Rectal smooth muscle tissue (tissue), 1 donor: ENCODE results near the gene ENHO.

Experiments
- H3K27ac ChIP-seq: one replicate; pipeline ENCODE4 v1.7.0; 2013; ENCODE audit warnings: low read depth, low read length, inconsistent platforms
- H3K27me3 ChIP-seq: one replicate; pipeline ENCODE4 v1.7.0; 2013; ENCODE audit warnings: low read length; ENCODE audit not compliant: control insufficient read depth, insufficient read depth
- H3K36me3 ChIP-seq: one replicate; pipeline ENCODE4 v1.7.0; 2013; ENCODE audit warnings: low read length; ENCODE audit not compliant: control insufficient read depth, insufficient read depth
- H3K4me1 ChIP-seq: one replicate; pipeline ENCODE4 v1.7.0; 2013; ENCODE audit warnings: low read length; ENCODE audit not compliant: control insufficient read depth, insufficient read depth
- H3K4me3 ChIP-seq: one replicate; pipeline ENCODE4 v1.7.0; 2013; ENCODE audit warnings: low read length
- H3K9ac ChIP-seq: one replicate; pipeline ENCODE4 v1.7.0; 2013; ENCODE audit warnings: low read length

ENHO gene

GRCh38 chr9:34553511-34554021 is 30.8 kb upstream of the ENHO start:
- H3K27me3 ChIP-seq, result peaks cover 6% of the 10 kb centered on the region
- H3K4me3 ChIP-seq, result no peak overlapping the region

GRCh38 chr9:34552986-34553385 is 30.2 kb upstream of the ENHO start:
- H3K36me3 ChIP-seq, result no peaks in the 10 kb centered on the region
- H3K4me3 ChIP-seq, result no peak overlapping the region
- peaks cover 6% of the 10 kb centered on the region for H3K27me3 ChIP-seq
- no peaks in the 10 kb centered on the region for H3K4me1 ChIP-seq
- H3K9ac ChIP-seq, result no peak overlapping the region
- no peak overlapping the region for H3K27ac ChIP-seq

More at GRCh38 chr9:34553511-34554021, 30.8 kb upstream of the ENHO start:
- H3K36me3 ChIP-seq, result no peaks in the 10 kb centered on the region
- H3K27ac ChIP-seq, result no peak overlapping the region
- H3K9ac ChIP-seq, result no peak overlapping the region
- H3K4me1 ChIP-seq, result no peaks in the 10 kb centered on the region

GRCh38 chr9:34552606-34552981 is 29.8 kb upstream of the ENHO start:
- H3K9ac ChIP-seq, result no peak overlapping the region
- H3K4me1 ChIP-seq, result no peaks in the 10 kb centered on the region
- H3K4me3 ChIP-seq, result no peak overlapping the region
- no peak overlapping the region for H3K27ac ChIP-seq
- H3K36me3 ChIP-seq, result no peaks in the 10 kb centered on the region
- peaks cover 3% of the 10 kb centered on the region for H3K27me3 ChIP-seq

- Histone ChIP-seq H3K9ac (no peak overlapping the region), H3K27me3 (no peaks in the 10 kb centered on the region), H3K4me3 (no peak overlapping the region), H3K4me1 (no peaks in the 10 kb centered on the region), H3K27ac (no peak overlapping the region), H3K36me3 (no peaks in the 10 kb centered on the region)
Measured at GRCh38 chr9:34551751-34552605, 29.2 kb upstream of the ENHO start.

- H3K4me3 ChIP-seq, result no peak overlapping the region
- no peaks in the 10 kb centered on the region for H3K27me3 ChIP-seq
- H3K9ac ChIP-seq, result no peak overlapping the region
- H3K36me3 ChIP-seq, result no peaks in the 10 kb centered on the region
- no peak overlapping the region for H3K27ac ChIP-seq
- no peaks in the 10 kb centered on the region for H3K4me1 ChIP-seq
Measured at GRCh38 chr9:34550681-34551270, 28.0 kb upstream of the ENHO start.

- H3K27me3 ChIP-seq, result no peaks in the 10 kb centered on the region
Measured at GRCh38 chr9:34550016-34550680, 27.4 kb upstream of the ENHO start.

GRCh38 chr9:34549407-34549732 is 26.6 kb upstream of the ENHO start:
- Histone ChIP-seq H3K4me1 (no peaks in the 10 kb centered on the region), H3K4me3 (no peak overlapping the region), H3K9ac (no peak overlapping the region), H3K27me3 (no peaks in the 10 kb centered on the region), H3K36me3 (no peaks in the 10 kb centered on the region), H3K27ac (no peak overlapping the region)

More at GRCh38 chr9:34550016-34550680, 27.4 kb upstream of the ENHO start:
- no peak overlapping the region for H3K9ac ChIP-seq
- no peak overlapping the region for H3K27ac ChIP-seq
- H3K4me1 ChIP-seq, result no peaks in the 10 kb centered on the region
- H3K4me3 ChIP-seq, result no peak overlapping the region
- H3K36me3 ChIP-seq, result no peaks in the 10 kb centered on the region

- Histone ChIP-seq H3K36me3 (no peaks in the 10 kb centered on the region), H3K27ac (no peak overlapping the region), H3K27me3 (no peaks in the 10 kb centered on the region), H3K4me1 (no peaks in the 10 kb centered on the region), H3K4me3 (no peak overlapping the region), H3K9ac (no peak overlapping the region)
Measured at GRCh38 chr9:34547960-34548611, 25.3 kb upstream of the ENHO start.

GRCh38 chr9:34546834-34547827 is 24.3 kb upstream of the ENHO start:
- Histone ChIP-seq H3K4me3 (no peak overlapping the region), H3K4me1 (no peaks in the 10 kb centered on the region), H3K27ac (no peak overlapping the region), H3K36me3 (no peaks in the 10 kb centered on the region), H3K27me3 (no peaks in the 10 kb centered on the region), H3K9ac (no peak overlapping the region)

GRCh38 chr9:34546102-34546833 is 23.5 kb upstream of the ENHO start:
- H3K4me3 ChIP-seq, result no peak overlapping the region
- H3K27ac ChIP-seq, result no peak overlapping the region
- H3K9ac ChIP-seq, result no peak overlapping the region

GRCh38 chr9:34545497-34545896 is 22.7 kb upstream of the ENHO start:
- Histone ChIP-seq H3K9ac (no peak overlapping the region), H3K27ac (no peak overlapping the region), H3K4me3 (no peak overlapping the region), H3K27me3 (no peaks in the 10 kb centered on the region), H3K4me1 (no peaks in the 10 kb centered on the region), H3K36me3 (no peaks in the 10 kb centered on the region)

More at GRCh38 chr9:34546102-34546833, 23.5 kb upstream of the ENHO start:
- H3K27me3 ChIP-seq, result no peaks in the 10 kb centered on the region
- no peaks in the 10 kb centered on the region for H3K36me3 ChIP-seq
- H3K4me1 ChIP-seq, result no peaks in the 10 kb centered on the region
